ENCODE results near the gene NUDT7.
A peak's percentile ranks its signal among the peaks of the same experiment; 100 is the strongest.

The NUDT7 gene

DNA sequence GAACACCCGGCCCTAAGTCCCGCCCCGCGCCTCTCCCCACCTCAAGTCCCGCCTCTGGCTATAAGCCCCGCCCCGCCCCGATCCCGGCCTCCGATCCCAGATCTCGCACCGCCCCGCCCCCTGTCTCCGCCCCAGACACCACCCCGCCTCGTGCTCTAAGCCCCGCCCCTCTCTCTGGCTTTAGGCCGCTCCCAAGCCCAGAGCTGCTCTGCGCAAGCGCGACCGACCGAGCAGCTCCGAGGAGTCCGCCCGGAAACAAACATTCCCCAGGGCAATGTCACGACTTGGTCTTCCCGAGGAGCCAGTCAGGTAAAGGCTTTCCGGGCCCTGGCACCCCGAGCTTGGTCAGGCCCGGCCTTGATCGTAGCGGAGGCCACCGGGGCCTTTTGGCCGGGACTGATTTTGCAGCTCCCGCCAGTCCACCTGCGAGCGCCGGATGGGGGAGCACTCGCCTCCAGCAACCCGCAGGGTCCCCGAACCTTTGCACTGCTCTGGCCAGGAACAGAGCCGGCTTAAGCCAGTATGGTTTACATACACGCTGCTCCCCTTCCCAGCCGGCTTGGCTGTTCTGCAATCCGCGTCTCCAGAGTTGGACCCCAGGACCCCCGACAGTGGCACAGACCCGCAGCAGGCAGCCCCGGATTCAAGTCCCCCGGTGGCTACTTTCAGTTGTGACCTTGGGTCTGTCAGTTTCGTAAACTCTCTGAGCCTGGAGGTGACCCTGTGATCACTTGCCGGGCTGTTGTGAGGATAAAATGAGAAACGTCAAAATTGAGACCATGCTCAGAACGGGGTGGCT, at the start of gene NUDT7:
NUDT7 (plus strand) TSS at position 206 of the 799 bp plus-strand sequence; CDS start at position 275, 69 bp downstream.
- peak; percentile 86 for DNase-seq

GRCh38 chr16:77674888-77675287, 47.4 kb upstream of the NUDT7 start:
- DNase-seq = no peak

DNA sequence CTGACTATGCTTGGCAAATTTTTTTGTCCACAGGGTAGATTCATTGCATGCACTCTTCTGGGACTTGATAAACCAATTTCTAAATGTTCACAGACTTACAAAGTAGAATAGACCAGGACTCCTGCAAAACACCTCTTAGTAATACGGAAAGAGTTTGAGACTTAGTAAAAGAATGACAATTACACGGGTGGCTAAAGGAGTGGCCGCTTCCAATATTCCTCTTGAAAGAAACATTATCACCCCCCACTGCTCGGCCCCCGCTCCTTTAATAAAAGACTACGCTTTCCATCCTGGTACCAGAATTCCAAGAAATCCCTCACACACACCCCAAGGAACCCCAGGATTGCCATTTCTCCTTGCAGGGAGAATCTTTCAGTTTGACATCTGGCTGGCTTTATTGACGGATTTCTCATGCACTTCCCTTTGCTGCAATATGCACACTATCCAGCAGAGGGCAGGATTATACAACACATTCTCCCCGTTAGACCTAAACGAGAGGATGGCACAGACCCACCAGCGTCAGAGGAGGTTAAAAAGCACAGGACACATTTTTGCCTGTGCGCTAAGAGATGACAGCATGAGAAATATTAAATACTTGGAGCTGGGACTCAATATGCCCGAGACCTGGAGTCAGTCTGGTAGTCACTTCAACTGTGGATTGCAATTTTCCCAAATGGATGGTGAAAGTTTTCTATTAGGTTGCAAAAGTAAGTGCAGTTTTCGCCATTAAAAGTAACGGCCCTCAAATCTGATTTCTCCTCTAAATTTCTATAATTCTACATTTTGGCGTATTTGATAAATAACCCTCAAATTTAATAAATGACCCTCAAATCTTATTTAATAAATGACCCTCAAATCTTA, 46.6 kb upstream of the NUDT7 start:
- DNase-seq = peak; percentile 58

GRCh38 chr16:77677129-77677528, 45.2 kb upstream of the NUDT7 start:
- DNase-seq = no peak

DNA sequence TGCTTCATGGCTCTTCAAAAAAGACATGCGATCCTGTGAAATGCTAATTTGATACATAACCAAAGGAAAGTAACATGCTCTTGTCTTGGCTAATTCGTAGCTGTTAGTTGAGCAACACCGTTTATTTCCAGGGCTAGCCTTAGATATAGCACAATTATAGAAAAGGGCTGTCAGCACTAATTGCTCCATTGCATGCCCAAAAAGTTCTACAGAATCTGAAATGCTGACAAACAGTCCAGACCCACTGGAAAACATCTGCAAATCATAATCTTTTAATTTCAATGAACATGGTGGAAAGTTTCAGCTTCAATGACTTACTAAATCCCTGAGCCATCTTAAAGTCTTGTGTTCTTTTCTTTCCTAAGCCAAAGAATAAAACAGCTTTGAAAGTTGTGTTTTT, 42.9 kb upstream of the NUDT7 start:
- DNase-seq = no peak

GRCh38 chr16:77679901-77680300, 42.4 kb upstream of the NUDT7 start:
- no peak for DNase-seq

- DNase-seq = no peak
These were observed 41.8 kb upstream of the NUDT7 start for GRCh38 chr16:77680496-77680895.

DNA sequence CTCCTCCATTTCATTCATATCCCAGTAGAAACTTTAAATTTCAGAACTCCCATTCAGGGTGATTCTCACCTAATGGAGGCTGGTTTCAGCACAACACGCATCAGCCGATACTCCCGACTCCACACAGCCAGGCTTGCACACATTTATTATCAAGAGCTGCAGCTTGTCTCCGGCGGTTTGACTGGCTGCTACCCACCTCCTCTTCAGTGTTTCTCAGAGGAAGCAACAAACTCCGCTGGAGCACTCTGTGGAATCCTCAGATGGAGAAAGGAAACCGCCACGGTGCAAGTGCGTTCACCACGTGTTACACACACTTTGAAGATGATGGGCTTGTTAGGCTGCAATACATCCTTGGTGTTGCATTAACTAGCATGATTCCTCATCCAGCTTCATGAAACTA, 39.7 kb upstream of the NUDT7 start:
- DNase-seq = no peak

DNA sequence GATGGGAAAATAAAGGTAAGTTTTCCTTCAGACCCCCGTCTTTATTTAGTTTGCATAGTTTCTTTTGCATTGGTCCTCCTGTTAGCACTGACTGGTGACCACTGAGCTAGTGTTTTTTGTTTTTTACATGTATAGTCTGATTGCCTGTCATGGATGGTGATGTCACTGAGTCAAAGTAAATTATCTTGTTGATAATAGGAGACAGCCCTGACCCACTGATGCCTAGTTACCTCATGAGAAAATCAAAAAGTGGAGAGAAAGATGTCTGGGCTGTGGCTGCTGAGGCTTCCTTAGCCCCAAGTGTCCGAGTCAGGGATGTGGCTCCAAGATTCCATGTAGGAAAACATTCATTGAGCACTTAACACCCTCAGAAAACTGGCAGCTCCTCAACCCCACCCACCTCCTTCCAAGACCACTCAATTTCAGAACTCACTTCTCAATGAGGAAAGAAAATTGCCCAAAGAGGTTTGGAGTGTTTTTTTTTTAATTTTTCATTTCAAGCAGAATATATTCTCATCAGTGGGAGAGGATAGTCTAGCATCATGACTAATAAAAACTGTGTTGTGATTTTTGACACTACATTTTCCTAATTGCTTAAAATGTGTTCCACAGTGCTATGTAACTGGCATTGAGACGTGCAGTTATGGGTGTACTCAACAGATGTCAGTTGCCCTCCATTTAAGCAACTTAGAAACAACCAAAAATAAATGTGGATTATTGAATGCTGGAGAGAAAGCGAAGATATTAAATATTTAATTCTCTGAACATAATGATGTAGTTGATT, 38.7 kb upstream of the NUDT7 start:
- DNase-seq = no peak

GRCh38 chr16:77684181-77684526, 38.2 kb upstream of the NUDT7 start:
- no peak for DNase-seq

DNA sequence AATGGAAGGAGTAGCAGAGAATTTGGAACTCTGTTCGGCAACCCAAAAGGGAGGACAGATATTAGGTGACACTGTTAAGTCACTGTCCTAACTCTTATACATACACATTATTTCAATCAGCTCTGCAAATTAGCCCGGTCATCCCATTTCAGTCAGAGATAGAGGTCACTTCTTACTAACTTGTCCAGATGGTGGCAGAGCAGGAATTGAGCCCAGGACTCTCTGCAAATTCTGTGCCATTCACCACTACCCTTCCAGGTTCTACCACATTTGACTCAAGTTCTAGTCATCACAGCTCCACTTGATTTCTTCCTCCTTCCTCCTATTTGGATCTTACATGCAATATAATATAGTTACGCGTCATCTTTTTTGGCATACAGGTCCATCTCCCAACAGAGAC, 35.9 kb upstream of the NUDT7 start:
- DNase-seq = no peak

DNA sequence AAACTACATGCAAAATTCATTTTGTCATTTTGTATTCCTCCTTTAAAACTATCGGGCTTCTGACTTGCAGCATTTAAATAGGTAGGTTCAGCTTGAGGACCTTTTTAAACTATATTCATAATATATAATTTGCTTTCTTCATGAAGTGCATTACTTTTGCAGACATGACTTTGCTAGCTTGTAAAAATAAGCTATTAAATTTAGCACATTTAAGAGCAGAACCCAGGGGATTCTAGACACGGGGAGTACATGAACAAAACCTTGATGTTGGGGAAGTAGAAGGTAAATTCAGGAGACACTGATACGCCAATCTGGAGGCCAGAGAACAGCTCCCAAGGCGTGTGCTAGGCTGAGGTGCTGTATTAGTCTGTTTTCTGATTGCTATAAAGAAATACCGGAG, 32.3 kb upstream of the NUDT7 start:
- no peak for DNase-seq

- peak; percentile 36 for DNase-seq
These were observed 31.9 kb upstream of the NUDT7 start for GRCh38 chr16:77690416-77690815.

GRCh38 chr16:77692612-77693011, 29.7 kb upstream of the NUDT7 start:
- DNase-seq = no peak

GRCh38 chr16:77696149-77696548, 26.2 kb upstream of the NUDT7 start:
- no peak for DNase-seq

DNA sequence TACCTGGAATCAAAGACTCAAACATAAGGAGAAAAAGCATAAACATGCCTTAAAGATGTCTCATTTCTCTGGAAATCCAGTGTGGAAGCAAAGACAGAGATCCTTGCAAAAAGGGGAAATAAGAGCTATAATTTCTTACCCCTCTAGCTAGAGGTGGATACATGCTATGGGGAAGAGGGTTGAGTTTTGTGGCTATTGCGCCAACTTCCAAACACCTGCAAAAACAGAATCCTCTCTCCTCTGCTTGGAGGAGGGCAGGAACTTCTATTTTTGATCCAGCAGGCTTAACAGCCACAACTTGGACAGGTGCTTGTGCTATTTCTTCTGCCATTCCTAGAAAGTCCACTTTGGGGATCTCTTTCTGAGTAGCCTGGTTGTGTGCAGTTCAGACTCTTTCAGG, 21.5 kb upstream of the NUDT7 start:
- DNase-seq = no peak

GRCh38 chr16:77705351-77705750, 17.0 kb upstream of the NUDT7 start:
- DNase-seq = no peak

DNA sequence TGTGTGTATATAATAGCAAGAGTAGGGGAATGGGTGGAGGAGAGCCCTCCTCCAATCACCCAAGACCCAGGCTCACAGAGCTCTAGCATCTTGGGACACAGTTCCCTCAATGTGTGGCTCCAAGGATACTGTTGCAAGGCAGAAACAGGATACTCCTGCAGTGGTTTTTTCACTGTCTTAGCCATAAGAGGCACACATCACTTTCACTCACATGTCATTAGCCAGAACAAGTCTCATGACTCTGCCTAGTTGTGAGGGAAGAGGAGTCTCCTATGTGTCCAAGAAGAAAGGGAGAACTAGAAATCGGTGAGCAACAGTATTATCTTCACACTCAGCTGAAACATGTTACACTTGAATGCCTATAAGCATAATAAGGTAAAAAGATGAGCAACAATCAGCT, 11.1 kb upstream of the NUDT7 start:
- DNase-seq = no peak

DNA sequence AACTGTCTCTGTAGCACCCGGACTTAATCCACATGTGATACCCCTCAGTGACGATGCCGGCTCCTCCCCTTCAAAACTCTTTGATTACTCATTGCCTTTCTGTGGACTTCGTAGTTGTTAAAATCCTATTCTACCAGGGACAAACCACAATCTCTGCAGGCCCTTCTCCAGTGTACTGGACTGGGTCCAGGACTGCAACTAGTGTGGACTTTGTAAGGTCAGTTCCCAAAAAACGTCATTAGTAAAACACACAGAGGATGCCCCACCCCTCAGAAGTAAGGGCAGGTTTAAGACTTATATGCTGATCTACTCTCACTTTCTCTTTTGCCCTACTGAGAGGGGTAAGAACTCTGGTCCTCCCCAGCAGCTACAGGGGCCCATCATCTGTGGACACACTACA, 10.5 kb upstream of the NUDT7 start:
- no peak for DNase-seq

DNA sequence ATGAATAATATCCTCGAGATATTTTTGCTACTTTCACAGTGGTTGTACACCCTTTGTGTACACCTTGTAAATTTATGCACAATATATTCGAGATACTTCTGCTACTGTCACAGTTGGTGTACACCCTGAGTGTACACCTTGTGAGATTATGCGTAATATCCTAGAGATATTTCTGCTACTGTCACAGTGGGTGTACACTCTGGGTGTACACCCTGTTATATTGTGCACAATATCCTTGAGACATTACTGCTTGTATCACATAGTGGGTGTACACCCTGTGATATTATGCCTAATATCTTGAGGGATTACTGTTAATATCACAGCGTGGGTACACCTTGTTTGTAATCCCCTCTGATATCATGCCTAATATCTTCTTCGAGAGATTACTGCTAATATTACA, 7.2 kb upstream of the NUDT7 start:
- no peak for DNase-seq

GRCh38 chr16:77721752-77722308, 484 bp upstream of the NUDT7 start:
- no peak for DNase-seq

GRCh38 chr16:77723108-77723514, 797 bp downstream of the NUDT7 start:
- DNase-seq = peak; percentile 7

GRCh38 chr16:77724174-77724573, 1.9 kb downstream of the NUDT7 start:
- DNase-seq = no peak
